HEK293T (cell line): ENCODE data around the gene FBXW7.

Experiments
- FOXA1 ChIP-seq: fragments of 450-650 bp; IDR thresholded peaks from 2 replicates; pipeline ENCODE4 v1.6.1; 2016; ENCODE audit warnings: mild to moderate bottlenecking
- FOXM1 ChIP-seq: fragments of 450-650 bp; IDR thresholded peaks from 2 replicates; pipeline ENCODE4 v1.6.1; 2017; ENCODE audit warnings: mild to moderate bottlenecking, borderline replicate concordance
- LEF1 ChIP-seq: fragments of 450-650 bp; IDR thresholded peaks from 2 replicates; pipeline ENCODE4 v1.6.1; 2017; ENCODE audit warnings: mild to moderate bottlenecking, borderline replicate concordance
- TARDBP ChIP-seq: fragments of 450-650 bp; IDR thresholded peaks from 2 replicates; pipeline ENCODE4 v1.6.1; 2016
- ZNF384 ChIP-seq: fragments of 450-650 bp; IDR thresholded peaks from 2 replicates; pipeline ENCODE4 v1.6.1; 2016

DNA sequence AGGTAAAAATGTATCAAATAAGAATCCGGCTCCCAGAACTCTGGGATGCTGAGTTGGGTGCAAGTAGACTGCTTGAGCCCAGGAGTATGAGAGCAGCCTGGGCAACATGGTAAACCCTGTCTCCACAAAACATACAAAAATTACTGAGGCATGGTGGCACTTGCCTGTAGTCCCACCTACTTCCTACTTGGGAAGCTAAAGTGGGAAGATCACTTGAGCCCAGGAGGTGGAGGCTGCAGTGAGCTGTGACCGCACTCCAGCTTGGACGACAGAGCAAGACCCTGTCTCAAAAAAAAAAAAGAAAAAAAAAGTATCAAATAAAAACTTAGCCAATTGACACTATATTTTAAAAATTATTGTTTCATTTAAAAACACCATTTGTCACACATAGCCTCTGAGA lies 84.4 kb downstream of the FBXW7 start:
- TF ChIP-seq TARDBP = no peak
- TF ChIP-seq FOXA1 = no peak
- no peak for TF ChIP-seq FOXM1
- TF ChIP-seq ZNF384 = no peak
- no peak for TF ChIP-seq LEF1
